ENCODE measurements around the gene PCYT1A.
"Not testable (repeated sequence)": the region's sequence is repeated elsewhere in the genome, so short reads cannot be mapped to it uniquely, and the experiment has no call there.

PCYT1A gene

DNA sequence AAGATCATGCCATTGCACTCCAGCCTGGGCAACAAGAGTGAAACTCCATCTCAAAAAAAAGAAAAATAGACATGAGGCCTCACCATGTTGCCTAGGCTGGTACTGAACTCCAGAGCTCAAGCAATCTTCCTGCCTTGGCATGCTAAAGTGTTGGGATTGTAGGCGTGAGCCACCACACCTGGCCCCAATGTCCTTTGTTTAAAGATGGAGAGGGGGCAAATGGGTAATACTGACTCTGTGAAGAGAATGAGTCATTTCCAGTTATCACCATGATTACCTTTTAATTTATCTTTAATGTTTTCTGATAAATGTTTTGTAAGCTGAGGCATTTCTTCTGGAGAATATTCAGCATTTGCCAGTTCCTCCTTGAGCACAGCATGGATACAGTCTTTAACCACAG, 28.3 kb upstream of the PCYT1A start:
- H3K4me3 ChIP-seq (ENCODE audit: control insufficient read depth, low read depth, low read length) = no peak overlapping the region
- DNase-seq (ENCODE audit: low read depth) = no peak
- TF ChIP-seq, protein P1, sequence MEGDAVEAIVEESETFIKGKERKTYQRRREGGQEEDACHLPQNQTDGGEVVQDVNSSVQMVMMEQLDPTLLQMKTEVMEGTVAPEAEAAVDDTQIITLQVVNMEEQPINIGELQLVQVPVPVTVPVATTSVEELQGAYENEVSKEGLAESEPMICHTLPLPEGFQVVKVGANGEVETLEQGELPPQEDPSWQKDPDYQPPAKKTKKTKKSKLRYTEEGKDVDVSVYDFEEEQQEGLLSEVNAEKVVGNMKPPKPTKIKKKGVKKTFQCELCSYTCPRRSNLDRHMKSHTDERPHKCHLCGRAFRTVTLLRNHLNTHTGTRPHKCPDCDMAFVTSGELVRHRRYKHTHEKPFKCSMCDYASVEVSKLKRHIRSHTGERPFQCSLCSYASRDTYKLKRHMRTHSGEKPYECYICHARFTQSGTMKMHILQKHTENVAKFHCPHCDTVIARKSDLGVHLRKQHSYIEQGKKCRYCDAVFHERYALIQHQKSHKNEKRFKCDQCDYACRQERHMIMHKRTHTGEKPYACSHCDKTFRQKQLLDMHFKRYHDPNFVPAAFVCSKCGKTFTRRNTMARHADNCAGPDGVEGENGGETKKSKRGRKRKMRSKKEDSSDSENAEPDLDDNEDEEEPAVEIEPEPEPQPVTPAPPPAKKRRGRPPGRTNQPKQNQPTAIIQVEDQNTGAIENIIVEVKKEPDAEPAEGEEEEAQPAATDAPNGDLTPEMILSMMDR (conservative IDR thresholded peaks at IDR 0.05; ENCODE audit: control insufficient read depth, insufficient read depth, low read depth, low read length) = no peak

GRCh38 chr3:196314597-196314996, 27.1 kb upstream of the PCYT1A start:
- no peak overlapping the region for H3K4me3 ChIP-seq (ENCODE audit: control insufficient read depth, low read depth, low read length)
- no peak for DNase-seq (ENCODE audit: low read depth)
- TF ChIP-seq, protein P1 (conservative IDR thresholded peaks at IDR 0.05; ENCODE audit: control insufficient read depth, insufficient read depth, low read depth, low read length) = no peak

GRCh38 chr3:196314086-196314485, 26.6 kb upstream of the PCYT1A start:
- DNase-seq (ENCODE audit: low read depth); H3K4me3 ChIP-seq (ENCODE audit: control insufficient read depth, low read depth, low read length): not testable (repeated sequence)

- H3K4me3 ChIP-seq (ENCODE audit: control insufficient read depth, low read depth, low read length) = not testable (repeated sequence)
- DNase-seq (ENCODE audit: low read depth) = peak; percentile 16
Observed at GRCh38 chr3:196302960-196303359, 15.4 kb upstream of the PCYT1A start.

DNA sequence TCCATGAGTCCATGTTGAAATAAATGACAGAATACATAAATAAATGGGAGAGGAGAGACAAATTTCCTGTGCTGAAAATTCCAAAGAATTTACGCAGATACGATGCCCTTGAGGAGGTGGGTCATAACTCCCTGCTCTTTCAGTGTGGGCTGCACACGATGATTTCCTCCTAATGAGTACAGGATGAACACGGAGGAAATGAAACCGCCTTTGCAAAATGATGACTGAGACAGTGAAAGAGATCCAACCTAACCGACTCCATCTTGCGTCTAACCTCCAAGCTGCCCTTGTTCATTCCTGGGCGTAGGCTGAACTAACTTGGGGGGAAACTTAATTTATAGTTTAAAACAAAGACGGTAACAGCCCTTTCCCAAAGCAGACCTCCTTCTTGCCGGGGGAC, 15.0 kb upstream of the PCYT1A start:
- H3K4me3 ChIP-seq (ENCODE audit: control insufficient read depth, low read depth, low read length) = not testable (repeated sequence)
- peak; percentile 54 for DNase-seq (ENCODE audit: low read depth)

GRCh38 chr3:196298521-196298920, 11.0 kb upstream of the PCYT1A start:
- H3K4me3 ChIP-seq (ENCODE audit: control insufficient read depth, low read depth, low read length) = no peak overlapping the region
- DNase-seq (ENCODE audit: low read depth) = no peak
- TF ChIP-seq, protein P1 (conservative IDR thresholded peaks at IDR 0.05; ENCODE audit: control insufficient read depth, insufficient read depth, low read depth, low read length) = no peak

GRCh38 chr3:196292286-196292923, 4.9 kb upstream of the PCYT1A start:
- H3K4me3 ChIP-seq (ENCODE audit: control insufficient read depth, low read depth, low read length) = no peak overlapping the region
- no peak for DNase-seq (ENCODE audit: low read depth)
- TF ChIP-seq, protein P1 (conservative IDR thresholded peaks at IDR 0.05; ENCODE audit: control insufficient read depth, insufficient read depth, low read depth, low read length) = no peak

DNA sequence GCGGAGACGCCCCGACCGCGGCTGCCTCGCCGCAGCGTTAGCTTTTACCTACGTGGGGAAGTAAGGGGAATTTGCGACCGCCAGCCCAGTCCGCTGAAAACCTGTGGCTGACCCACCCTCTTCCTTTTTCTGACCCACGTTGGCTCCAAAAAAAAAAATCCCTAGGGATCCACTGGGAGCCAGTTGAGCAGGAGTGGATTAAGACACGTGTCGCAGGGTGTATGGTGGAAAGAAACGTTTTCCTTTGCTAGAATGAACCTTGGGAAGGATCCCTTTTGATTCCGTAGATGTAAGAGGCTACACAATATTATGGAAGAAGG, 575 bp upstream of the PCYT1A start:
- peak; percentile 61 for DNase-seq (ENCODE audit: low read depth)
- TF ChIP-seq, protein P1 (conservative IDR thresholded peaks at IDR 0.05; ENCODE audit: control insufficient read depth, insufficient read depth, low read depth, low read length) = no peak
- peak overlapping the region; percentile 100 for H3K4me3 ChIP-seq (ENCODE audit: control insufficient read depth, low read depth, low read length)

Measured in fibroblast of mammary gland (primary cell).